Breast epithelium (tissue), 3 donors: ENCODE data around the gene TOGARAM2.

Experiments used
- POLR2A ChIP-seq: fragments of 450-650 bp; IDR thresholded peaks from one replicate; pipeline ENCODE4 v1.6.1; 2016; ENCODE audit warnings: antibody characterized with exemption, mild to moderate bottlenecking, moderate library complexity
- POLR2AphosphoS5 ChIP-seq, 3 donors: sonication (generic); formaldehyde crosslinking; IDR thresholded peaks; one replicate each; pipeline ENCODE4 v1.6.1; 2017; ENCODE audit warnings: antibody characterized with exemption in 3 of 3
- TF ChIP-seq, protein P1 (sequence below), 3 donors: fragments of 450-650 bp; IDR thresholded peaks; one replicate each; pipeline ENCODE4 v1.5.1; 2016 to 2017; ENCODE audit warnings: antibody characterized with exemption in 3 of 3, mild to moderate bottlenecking in 3 of 3, moderate library complexity in 3 of 3

DNA sequence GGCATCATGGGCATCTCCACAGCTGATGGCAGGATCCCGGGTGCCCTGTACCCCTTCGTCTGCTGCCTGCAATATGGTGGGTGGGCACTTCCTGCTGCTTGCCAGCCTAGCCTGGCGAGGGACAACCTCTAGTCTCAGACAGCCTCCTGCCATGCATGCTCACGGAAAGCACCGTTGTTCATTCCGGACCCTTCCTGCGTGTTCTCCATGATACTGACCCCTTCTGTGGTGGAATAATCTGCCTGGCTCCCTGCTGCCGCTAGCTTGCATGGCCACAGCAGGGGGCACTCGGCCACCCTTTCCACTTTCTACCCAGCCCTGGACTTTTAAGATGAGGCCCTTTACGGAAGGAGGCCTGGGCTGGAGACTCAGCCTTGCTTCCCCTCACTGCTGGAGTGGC is 81.3 kb downstream of the TOGARAM2 start:
- TF ChIP-seq, protein P1, sequence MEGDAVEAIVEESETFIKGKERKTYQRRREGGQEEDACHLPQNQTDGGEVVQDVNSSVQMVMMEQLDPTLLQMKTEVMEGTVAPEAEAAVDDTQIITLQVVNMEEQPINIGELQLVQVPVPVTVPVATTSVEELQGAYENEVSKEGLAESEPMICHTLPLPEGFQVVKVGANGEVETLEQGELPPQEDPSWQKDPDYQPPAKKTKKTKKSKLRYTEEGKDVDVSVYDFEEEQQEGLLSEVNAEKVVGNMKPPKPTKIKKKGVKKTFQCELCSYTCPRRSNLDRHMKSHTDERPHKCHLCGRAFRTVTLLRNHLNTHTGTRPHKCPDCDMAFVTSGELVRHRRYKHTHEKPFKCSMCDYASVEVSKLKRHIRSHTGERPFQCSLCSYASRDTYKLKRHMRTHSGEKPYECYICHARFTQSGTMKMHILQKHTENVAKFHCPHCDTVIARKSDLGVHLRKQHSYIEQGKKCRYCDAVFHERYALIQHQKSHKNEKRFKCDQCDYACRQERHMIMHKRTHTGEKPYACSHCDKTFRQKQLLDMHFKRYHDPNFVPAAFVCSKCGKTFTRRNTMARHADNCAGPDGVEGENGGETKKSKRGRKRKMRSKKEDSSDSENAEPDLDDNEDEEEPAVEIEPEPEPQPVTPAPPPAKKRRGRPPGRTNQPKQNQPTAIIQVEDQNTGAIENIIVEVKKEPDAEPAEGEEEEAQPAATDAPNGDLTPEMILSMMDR (IDR thresholded peaks at IDR 0.05), result no peak
- TF ChIP-seq POLR2AphosphoS5 (IDR thresholded peaks at IDR 0.05) (no peak), POLR2A (no peak)
